Cardiac muscle cell (in vitro differentiated cells and primary cell): ENCODE results near the gene LDLRAD4. TPM values are rescaled to one million over a fixed set of nuclear protein-coding genes. Genes with fewer than 3 reads are reported as not detected.

ENCODE experiments used
- DNase-seq, 2 donors: peaks; one replicate each; pipeline versions ENCODE4 v3.0.0 to v3.0.0-alpha.2; 2010 to 2017; ENCODE audit warnings: low read depth in 1 of 2, low spot score in 1 of 2
- H3K27ac ChIP-seq: fragments of 200-600 bp; sonication (generic); 2 replicates; pipeline ENCODE4 v1.5.1; 2016
- H3K27me3 ChIP-seq: fragments of 200-600 bp; sonication (generic); 2 replicates; pipeline ENCODE4 v1.6.0; 2016; ENCODE audit warnings: control low read depth
- H3K36me3 ChIP-seq: fragments of 200-600 bp; sonication (generic); 2 replicates; pipeline ENCODE4 v1.5.1; 2016; ENCODE audit warnings: control low read depth
- H3K4me1 ChIP-seq: fragments of 200-600 bp; sonication (generic); 2 replicates; pipeline ENCODE4 v1.8.1; 2017; ENCODE audit warnings: low read depth, mild to moderate bottlenecking, mixed run types
- H3K4me3 ChIP-seq: fragments of 200-600 bp; sonication (generic); 2 replicates; pipeline ENCODE4 v1.5.1; 2016; ENCODE audit warnings: mild to moderate bottlenecking
- H3K9me3 ChIP-seq: fragments of 200-600 bp; sonication (generic); 2 replicates; pipeline ENCODE4 v1.5.1; 2017; ENCODE audit warnings: low read depth, mild to moderate bottlenecking, control low read depth
- polyA plus RNA-seq: library from polyadenylated mRNA; unstranded; fragments of >200 nt; fragmentation: Nextera tagmentation; extraction: Ambion mirVana; gene quantifications from 2 replicates; pipeline ENCODE4 v1.2.1, GENCODE V29; 2016
- total RNA-seq: library from RNA; depleted of rRNA; stranded (reverse); fragments of >200 nt; gene quantifications from 2 replicates; pipeline ENCODE4 v1.2.3, GENCODE V29; 2016
- TF ChIP-seq, protein P1 (sequence below): IDR thresholded peaks from 2 replicates; pipeline ENCODE4 v1.5.1; 2012; ENCODE audit warnings: low read depth, mild to moderate bottlenecking, low read length

The LDLRAD4 gene
- total and polyA plus RNA-seq, 2 experiments from 2014 or later = 10.5 to 11.5 TPM

DNA sequence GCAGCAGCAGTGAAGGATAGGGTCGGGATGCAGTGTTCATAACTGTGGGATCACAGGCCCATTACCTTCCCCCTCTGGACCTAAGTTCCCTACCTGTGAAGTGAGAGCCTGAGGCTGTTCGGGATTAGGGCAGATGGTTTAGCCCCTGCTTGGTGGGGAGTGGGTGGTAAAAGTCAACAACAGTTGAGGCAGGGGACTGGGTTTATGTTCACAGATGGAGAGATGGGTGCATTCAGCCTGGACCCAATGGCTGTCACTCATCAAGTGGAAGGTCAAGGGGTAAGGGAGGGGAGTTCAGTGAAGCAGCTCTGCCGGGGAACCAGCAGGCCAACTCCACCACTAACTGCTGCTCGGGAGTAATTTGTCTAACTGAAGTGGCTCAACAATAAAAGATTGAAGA, 327.4 kb downstream of the LDLRAD4 start:
- Histone ChIP-seq H3K9me3 (no peaks in the 10 kb centered on the region), H3K27ac (no peak overlapping the region), H3K27me3 (no peaks in the 10 kb centered on the region), H3K4me3 (no peak overlapping the region), H3K4me1 (no peaks in the 10 kb centered on the region), H3K36me3 (no peaks in the 10 kb centered on the region)
- TF ChIP-seq, protein P1, sequence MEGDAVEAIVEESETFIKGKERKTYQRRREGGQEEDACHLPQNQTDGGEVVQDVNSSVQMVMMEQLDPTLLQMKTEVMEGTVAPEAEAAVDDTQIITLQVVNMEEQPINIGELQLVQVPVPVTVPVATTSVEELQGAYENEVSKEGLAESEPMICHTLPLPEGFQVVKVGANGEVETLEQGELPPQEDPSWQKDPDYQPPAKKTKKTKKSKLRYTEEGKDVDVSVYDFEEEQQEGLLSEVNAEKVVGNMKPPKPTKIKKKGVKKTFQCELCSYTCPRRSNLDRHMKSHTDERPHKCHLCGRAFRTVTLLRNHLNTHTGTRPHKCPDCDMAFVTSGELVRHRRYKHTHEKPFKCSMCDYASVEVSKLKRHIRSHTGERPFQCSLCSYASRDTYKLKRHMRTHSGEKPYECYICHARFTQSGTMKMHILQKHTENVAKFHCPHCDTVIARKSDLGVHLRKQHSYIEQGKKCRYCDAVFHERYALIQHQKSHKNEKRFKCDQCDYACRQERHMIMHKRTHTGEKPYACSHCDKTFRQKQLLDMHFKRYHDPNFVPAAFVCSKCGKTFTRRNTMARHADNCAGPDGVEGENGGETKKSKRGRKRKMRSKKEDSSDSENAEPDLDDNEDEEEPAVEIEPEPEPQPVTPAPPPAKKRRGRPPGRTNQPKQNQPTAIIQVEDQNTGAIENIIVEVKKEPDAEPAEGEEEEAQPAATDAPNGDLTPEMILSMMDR = no peak
- no peak for DNase-seq

DNA sequence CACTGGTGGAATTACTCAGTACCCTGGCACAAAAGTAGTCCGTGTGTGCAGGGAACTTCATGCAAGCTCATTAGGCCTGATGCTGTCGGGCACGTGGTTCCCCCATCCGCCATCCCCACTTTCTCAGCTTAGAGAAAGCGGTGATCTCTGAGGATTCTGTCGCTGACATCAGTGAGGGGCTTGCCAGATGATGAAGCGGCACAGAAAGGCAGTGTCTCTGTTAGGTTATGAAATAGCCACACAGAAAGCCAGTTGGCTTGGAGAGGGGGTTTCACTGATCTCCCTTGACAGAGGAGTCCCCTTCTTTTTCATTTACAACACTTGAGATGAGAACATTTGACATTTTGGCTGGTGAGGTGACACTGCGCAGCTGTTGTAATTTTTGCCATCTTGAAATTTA, 328.1 kb downstream of the LDLRAD4 start:
- no peaks in the 10 kb centered on the region for H3K9me3 ChIP-seq
- no peaks in the 10 kb centered on the region for H3K36me3 ChIP-seq
- H3K4me1 ChIP-seq = no peaks in the 10 kb centered on the region
- no peak overlapping the region for H3K4me3 ChIP-seq
- TF ChIP-seq, protein P1 = no peak
- no peak overlapping the region for H3K27ac ChIP-seq
- no peak for DNase-seq
- H3K27me3 ChIP-seq = no peaks in the 10 kb centered on the region

DNA sequence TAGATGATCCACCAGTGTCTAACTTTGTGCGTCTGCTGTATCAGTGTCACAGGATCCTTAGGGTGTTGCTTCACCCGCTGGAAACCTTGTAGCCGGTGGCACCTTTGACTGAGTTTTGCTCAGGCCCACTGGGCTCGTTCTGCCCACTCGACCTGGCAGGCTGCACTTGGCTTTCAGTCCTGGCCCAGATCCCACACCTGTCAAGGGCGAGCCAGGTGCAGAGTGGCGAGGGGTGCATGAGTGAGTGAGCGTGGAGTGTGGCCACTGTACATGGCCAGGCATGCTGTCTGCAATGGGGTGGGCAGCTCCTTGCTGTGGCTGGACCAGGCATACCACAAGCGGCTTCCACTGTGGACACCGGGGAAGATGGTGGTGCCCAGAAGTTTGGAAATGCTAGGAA, 328.8 kb downstream of the LDLRAD4 start:
- TF ChIP-seq, protein P1 = no peak
- no peak for DNase-seq
- H3K9me3 ChIP-seq = no peaks in the 10 kb centered on the region
- no peak overlapping the region for H3K4me3 ChIP-seq
- H3K27me3 ChIP-seq = no peaks in the 10 kb centered on the region
- no peak overlapping the region for H3K27ac ChIP-seq
- H3K36me3 ChIP-seq = no peaks in the 10 kb centered on the region
- no peaks in the 10 kb centered on the region for H3K4me1 ChIP-seq

DNA sequence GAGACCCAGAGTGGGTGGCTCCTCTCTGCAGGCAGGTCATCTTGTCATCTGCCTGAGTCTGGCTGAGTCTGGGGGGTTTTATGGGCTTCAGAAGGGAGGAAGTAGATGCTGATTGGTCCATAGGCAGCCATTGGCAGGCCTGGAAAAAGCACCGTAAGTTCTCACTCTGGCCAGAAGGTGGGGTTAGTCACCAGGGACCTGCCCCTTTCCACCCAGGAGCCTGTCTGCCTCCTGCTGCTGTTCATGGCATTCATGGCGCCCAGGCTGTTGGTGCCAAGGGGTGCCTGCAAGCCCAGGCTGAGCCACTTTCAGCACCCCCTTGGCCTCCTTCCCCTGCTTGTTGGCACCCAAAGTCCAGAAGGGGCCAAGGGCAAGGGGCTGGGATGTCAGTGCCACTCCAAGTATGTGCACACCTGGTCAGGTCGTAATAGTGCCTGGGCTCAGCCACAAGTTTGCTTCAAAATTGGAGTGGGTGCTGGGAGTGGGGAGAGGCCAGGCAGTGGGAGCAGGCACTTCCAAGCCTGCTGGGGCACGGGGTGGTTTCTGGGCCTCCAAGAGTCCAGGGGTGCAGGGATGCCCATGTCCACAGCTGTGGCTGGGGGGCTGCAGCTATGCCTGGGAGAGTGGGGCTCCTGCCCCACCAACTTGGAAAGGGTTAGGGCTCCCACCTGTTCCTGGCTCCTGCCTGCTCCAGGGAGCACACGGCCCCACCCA, 329.7 kb downstream of the LDLRAD4 start:
- DNase-seq = no peak
- Histone ChIP-seq H3K27ac (no peak overlapping the region), H3K36me3 (no peaks in the 10 kb centered on the region), H3K4me1 (no peaks in the 10 kb centered on the region), H3K4me3 (no peak overlapping the region), H3K27me3 (no peaks in the 10 kb centered on the region), H3K9me3 (no peaks in the 10 kb centered on the region)
- TF ChIP-seq, protein P1 = no peak

DNA sequence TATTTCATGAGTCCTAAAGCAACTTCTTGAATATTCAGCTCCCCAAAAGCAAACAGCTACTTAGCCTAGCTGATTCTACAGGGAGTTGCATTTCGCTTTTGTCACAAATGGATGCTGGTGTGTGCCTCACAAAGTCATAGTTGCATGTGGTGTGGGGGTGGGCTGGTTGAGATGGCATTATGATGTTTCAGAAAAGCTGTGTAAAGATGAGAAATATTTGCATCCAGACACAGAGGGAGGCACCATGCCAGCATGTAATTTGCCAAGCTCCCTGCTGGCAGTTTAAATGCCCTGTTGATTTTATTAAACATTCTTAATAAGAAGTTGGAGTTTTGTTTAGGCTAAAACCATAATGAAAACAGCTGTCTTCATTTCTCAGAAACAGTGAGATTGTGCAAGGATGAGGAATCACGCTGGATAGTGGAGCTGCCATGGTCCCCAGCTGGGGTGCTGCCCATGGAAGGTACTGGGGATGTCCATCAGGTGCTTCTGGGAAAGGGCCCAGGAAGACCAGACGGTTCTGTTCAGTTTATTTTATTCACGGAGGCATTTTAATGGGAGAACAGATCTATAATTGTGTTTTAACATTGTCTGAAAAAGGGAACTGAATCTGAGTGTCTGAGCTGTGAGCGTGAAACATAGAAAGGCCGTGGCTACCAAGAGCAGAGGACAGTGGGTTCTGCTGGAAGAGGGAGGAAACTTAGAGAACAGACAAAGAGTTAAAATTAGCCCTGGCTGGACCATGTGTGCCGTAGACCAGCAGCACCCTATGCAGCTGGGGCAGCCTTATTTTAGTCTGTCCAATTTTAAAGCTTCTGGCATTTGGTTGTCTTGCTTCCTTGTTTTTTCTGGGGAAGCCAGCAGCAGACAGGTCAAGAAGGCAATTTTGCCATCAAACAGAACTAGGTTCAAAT, 330.7 kb downstream of the LDLRAD4 start:
- no peaks in the 10 kb centered on the region for H3K27me3 ChIP-seq
- H3K36me3 ChIP-seq = no peaks in the 10 kb centered on the region
- no peaks in the 10 kb centered on the region for H3K9me3 ChIP-seq
- H3K4me1 ChIP-seq = no peaks in the 10 kb centered on the region
- H3K27ac ChIP-seq = no peak overlapping the region
- no peak overlapping the region for H3K4me3 ChIP-seq
- TF ChIP-seq, protein P1 = no peak
- no peak for DNase-seq
